Measurements from ENCODE around the gene GRM4. TPM values are rescaled to one million over a fixed set of nuclear protein-coding genes. Genes with fewer than 3 reads are reported as not detected.

Gene GRM4
- total and polyA plus RNA-seq, 10 donors: 0.02 to 0.26 (median 0.09) TPM; not detected in 3

DNA sequence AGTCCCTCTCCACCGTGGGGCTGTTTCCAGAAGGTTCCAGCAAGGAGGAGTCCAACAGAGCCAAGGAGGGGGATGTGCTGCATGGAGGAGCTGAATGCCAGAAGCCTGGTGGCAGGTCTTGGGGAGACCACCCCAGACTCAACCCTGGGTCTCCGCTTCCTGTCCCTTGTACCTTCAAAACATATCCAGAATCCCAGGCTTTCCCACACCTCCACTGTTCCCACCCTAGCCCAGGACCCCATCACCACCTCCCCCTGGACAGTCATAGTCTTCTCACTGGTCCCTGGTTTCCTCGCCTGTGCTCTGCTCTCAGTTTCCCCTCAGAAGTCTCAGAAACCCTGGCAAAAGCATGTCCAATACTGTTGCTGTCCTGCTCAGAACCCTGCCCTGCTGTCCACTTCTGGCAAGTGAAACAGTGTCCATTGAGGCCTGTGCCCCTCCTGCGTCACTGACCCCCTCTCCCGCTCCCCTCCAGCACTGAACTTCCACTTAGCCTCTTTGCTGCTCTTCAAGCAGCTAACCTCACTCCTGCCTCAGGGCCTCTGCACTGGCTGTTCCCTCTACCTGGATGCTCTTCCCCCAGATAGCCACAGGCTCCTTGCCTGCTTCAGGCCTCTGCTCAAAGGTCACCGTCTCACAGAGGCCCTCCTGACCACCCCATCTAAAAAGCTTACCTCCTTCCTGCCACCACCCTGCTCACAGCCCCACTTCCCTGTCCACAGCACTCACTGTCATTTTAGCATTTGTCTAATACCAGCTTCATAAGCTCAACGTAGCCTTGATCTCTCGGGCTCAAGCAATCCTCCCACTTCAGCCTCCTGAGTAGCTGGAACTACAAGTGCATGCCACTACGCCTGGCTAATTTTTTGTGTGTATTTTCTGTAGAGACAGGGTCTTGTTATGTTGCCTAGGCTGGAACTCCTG lies 169.2 kb downstream of the GRM4 start:
- Histone ChIP-seq H3K27ac (no peak overlapping the region), H3K4me1 (peaks cover 0 to 7% (median 4%) of the 10 kb centered on the region in 6 donors), H3K27me3 (replicated peaks in 1 of 7) (peaks cover 3 to 57% (median 21%) of the 10 kb centered on the region in 7 donors), H3K9me3 (peaks cover 0 to 14% (median 7%) of the 10 kb centered on the region in 8 donors), H3K36me3 (no peaks in the 10 kb centered on the region), H3K4me3 (no peak overlapping the region)
- TF ChIP-seq POLR2A (IDR thresholded peaks at IDR 0.05) (no peak), POLR2AphosphoS5 (IDR thresholded peaks at IDR 0.05) (no peak)
- TF ChIP-seq, protein P1, sequence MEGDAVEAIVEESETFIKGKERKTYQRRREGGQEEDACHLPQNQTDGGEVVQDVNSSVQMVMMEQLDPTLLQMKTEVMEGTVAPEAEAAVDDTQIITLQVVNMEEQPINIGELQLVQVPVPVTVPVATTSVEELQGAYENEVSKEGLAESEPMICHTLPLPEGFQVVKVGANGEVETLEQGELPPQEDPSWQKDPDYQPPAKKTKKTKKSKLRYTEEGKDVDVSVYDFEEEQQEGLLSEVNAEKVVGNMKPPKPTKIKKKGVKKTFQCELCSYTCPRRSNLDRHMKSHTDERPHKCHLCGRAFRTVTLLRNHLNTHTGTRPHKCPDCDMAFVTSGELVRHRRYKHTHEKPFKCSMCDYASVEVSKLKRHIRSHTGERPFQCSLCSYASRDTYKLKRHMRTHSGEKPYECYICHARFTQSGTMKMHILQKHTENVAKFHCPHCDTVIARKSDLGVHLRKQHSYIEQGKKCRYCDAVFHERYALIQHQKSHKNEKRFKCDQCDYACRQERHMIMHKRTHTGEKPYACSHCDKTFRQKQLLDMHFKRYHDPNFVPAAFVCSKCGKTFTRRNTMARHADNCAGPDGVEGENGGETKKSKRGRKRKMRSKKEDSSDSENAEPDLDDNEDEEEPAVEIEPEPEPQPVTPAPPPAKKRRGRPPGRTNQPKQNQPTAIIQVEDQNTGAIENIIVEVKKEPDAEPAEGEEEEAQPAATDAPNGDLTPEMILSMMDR (IDR thresholded peaks at IDR 0.05 in 8 of 11, conservative IDR thresholded peaks at IDR 0.05 in 3 of 11): no peak
- intact Hi-C loops (cut with DNase I; ENCODE audit: low total_unique reads): no loop called here
- 79 to 82% (median 81%) methylated on average over 9 of the region's 9 CpGs for WGBS, 5 donors
- peak; percentile 50 for DNase-seq

DNA sequence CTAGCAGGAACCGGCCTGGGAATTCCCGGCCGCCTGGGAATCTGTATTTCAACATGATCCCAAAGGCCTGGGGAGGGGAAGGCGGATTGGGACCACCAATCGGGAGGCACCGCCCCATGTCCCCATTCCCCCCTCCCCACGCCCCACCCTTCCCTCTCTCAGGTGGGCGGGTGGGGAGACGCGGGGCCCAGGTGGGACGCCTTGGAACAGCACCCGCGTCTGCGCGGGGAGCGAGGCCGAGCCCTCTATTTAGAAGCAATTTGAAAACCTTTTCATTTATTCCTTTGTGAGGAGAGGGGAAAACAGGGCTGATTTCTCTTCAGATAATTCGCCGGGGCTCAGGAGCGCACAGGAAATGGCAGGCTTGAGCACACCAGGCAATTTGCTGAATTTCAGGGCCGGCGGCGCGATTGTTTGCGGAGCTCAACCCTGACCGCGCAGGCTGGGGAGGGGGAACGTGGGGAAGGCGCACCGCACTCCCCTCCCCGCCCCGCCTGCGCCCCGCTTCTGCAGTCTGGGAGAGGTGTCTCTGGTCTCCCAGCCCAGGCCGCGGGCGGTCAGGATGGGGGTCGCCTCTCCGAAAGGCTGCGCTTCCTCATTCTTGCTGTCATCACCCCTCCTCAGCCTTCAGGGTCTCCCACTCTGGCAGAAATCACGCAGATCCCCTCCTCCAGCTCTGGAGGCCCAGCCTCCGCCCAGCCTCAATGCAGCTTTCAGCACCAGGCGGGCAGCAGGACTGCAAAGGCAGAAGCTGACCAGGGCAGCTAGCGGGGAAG lies 170.0 kb downstream of the GRM4 start:
- intact Hi-C loops (cut with DNase I; ENCODE audit: low total_unique reads): no loop called here
- 12 to 18% (median 17%) methylated on average over 34 to 44 of the region's 44 CpGs for WGBS, 5 donors
- Histone ChIP-seq H3K4me3 (no peak overlapping the region), H3K4me1 (peaks cover 0 to 7% (median 4%) of the 10 kb centered on the region in 6 donors), H3K36me3 (no peaks in the 10 kb centered on the region), H3K27ac (no peak overlapping the region), H3K27me3 (replicated peaks in 1 of 7) (peaks cover 3 to 57% (median 21%) of the 10 kb centered on the region in 7 donors), H3K9me3 (peaks cover 0 to 17% (median 8%) of the 10 kb centered on the region in 8 donors)
- TF ChIP-seq, protein P1 (IDR thresholded peaks at IDR 0.05 in 8 of 11, conservative IDR thresholded peaks at IDR 0.05 in 3 of 11): no peak
- TF ChIP-seq POLR2AphosphoS5 (IDR thresholded peaks at IDR 0.05) (no peak), POLR2A (IDR thresholded peaks at IDR 0.05) (no peak)
- peak; percentile 59 for DNase-seq

DNA sequence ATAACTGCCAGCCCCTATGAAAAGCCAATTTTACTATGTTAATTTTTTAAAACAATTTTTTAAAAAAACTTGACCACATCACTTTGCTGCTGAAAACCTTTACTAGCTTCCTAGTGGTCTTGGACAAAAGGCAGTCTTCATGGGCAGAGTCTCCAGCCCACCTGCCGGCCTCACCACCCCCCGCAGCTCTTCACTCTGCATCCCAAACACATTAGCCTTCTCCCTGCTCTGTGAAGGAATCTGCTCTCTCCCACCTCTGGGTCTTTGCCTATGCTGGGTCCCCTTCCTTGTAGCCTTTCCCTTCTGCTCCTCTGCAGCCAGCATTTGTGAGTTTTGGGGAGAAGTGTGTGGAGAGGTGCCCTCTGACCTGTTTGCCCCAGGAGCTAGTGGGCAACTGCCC lies 171.4 kb downstream of the GRM4 start:
- WGBS, 5 donors: 24 to 69% (median 47%) methylated on average over 2 of the region's 2 CpGs
- DNase-seq: peak; percentile 29
- H3K4me1 ChIP-seq: peaks cover 0 to 7% (median 4%) of the 10 kb centered on the region in 6 donors
- no peaks in the 10 kb centered on the region for H3K36me3 ChIP-seq
- no peak for TF ChIP-seq POLR2AphosphoS5 (IDR thresholded peaks at IDR 0.05)
- TF ChIP-seq, protein P1 (IDR thresholded peaks at IDR 0.05 in 8 of 11, conservative IDR thresholded peaks at IDR 0.05 in 3 of 11): no peak
- no peak for TF ChIP-seq POLR2A (IDR thresholded peaks at IDR 0.05)
- intact Hi-C loops (cut with DNase I; ENCODE audit: low total_unique reads): no loop called here
- peaks cover 0 to 17% (median 8%) of the 10 kb centered on the region in 8 donors for H3K9me3 ChIP-seq
- H3K4me3 ChIP-seq: no peak overlapping the region
- peaks cover 3 to 57% (median 21%) of the 10 kb centered on the region in 7 donors for H3K27me3 ChIP-seq (replicated peaks in 1 of 7)
- H3K27ac ChIP-seq: no peak overlapping the region
